Measurements from ENCODE around the gene MTA2. TPM values are rescaled to one million over a fixed set of nuclear protein-coding genes. Genes with fewer than 3 reads are reported as not detected.

MTA2 gene
- total and polyA plus RNA-seq, 10 of the 15 experiments (the other 5 are each of a cell fraction or from before 2014, with no cell fraction given), result 6.7 to 201 (median 113) TPM

GRCh38 chr11:62577046-62577714 lies 24.5 kb downstream of the MTA2 start:
- Histone ChIP-seq H3K36me3 (ENCODE audit: control insufficient read depth in 2 of 2, insufficient read depth in 2 of 2, low read length in 1 of 2) (peaks cover 16 to 19% of the 10 kb centered on the region in 2 experiments; a peak in 3 of 4 replicates), H3K79me2 (ENCODE audit: control insufficient read depth, insufficient read depth, low read length) (peaks cover 25% of the 10 kb centered on the region), H3K27ac (ENCODE audit: control insufficient read depth, insufficient read depth) (no peak overlapping the region), H3K27me3 (replicated peaks in 1 of 2; ENCODE audit: control insufficient read depth in 2 of 2, insufficient read depth in 2 of 2, low read length in 1 of 2) (no peaks in the 10 kb centered on the region), H3K4me2 (ENCODE audit: control insufficient read depth, insufficient read depth) (no peak overlapping the region), H3K9ac (ENCODE audit: control insufficient read depth, insufficient read depth, low read length) (no peak overlapping the region), H4K20me1 (ENCODE audit: control insufficient read depth, insufficient read depth) (no peaks in the 10 kb centered on the region), H3K9me3 (replicated peaks; ENCODE audit: control insufficient read depth, insufficient read depth, low read length) (no peaks in the 10 kb centered on the region), H3K4me1 (ENCODE audit: control insufficient read depth, insufficient read depth, low read length) (peaks cover 5% of the 10 kb centered on the region; the same call in 1 of the 2 replicates), H3K4me3 (no peak overlapping the region), H2AFZ (ENCODE audit: control insufficient read depth, low read depth, low read length) (no peak overlapping the region)
- CTCF ChIA-PET, result interaction anchor here (1.0 kb wide), 1 partner anchor 16 kb away, joined by 3 read pairs; no protein-coding TSS in a partner anchor
- SMC1A ChIA-PET (ENCODE audit: uncharacterized antibody, unreplicated experiment), result interaction anchor here (1.2 kb wide), 1 partner anchor 116 kb away, joined by 3 read pairs; no protein-coding TSS in a partner anchor
- no peak for DNase-seq (ENCODE audit: low read depth, low spot score)
- POLR2A ChIA-PET, result interaction anchor here (0.7 to 1.2 kb wide), 3 partner anchors 14 to 716 kb away, joined by 3 to 4 read pairs (median 4); partner anchors contain the start of gene TUT1
- 89% methylated on average over 12 of the region's 12 CpGs for WGBS (ENCODE audit: insufficient coverage, insufficient replicate concordance, low lambda C conversion rate, missing lambda C conversion rate)
- TF ChIP-seq PKNOX1 (IDR thresholded peaks at IDR 0.05) (no peak), PAX8 (IDR thresholded peaks at IDR 0.05) (no peak), CHD2 (IDR thresholded peaks at IDR 0.05; ENCODE audit: borderline replicate concordance, low read depth, low read length) (no peak), MXI1 (IDR thresholded peaks at IDR 0.05; ENCODE audit: low read depth, low read length) (no peak), SMARCA5 (IDR thresholded peaks at IDR 0.05) (no peak), NFIC (IDR thresholded peaks at IDR 0.05; ENCODE audit: low read depth, low read length) (no peak), ZBTB40 (IDR thresholded peaks at IDR 0.05; ENCODE audit: borderline replicate concordance) (no peak), ELK1 (IDR thresholded peaks at IDR 0.05; ENCODE audit: low read depth, low read length) (no peak), MTA3 (IDR thresholded peaks at IDR 0.05; ENCODE audit: borderline replicate concordance, low read length) (no peak), POU2F2 (IDR thresholded peaks at IDR 0.05; ENCODE audit: borderline replicate concordance, low read depth, low read length) (no peak), MEF2A (IDR thresholded peaks at IDR 0.05; ENCODE audit: insufficient read depth, low read depth, low read length) (no peak), CHD1 (IDR thresholded peaks at IDR 0.05; ENCODE audit: low read depth, low read length) (no peak), IRF4 (IDR thresholded peaks at IDR 0.05; ENCODE audit: low read depth, low read length) (no peak), FOS (IDR thresholded peaks at IDR 0.05; ENCODE audit: borderline replicate concordance, extremely low read depth, insufficient read length) (no peak), ZNF217 (IDR thresholded peaks at IDR 0.05) (no peak), HDGF (IDR thresholded peaks at IDR 0.05) (no peak), KAT2A (conservative IDR thresholded peaks at IDR 0.05; ENCODE audit: control insufficient read depth, low read depth, low read length) (no peak), RCOR1 (conservative IDR thresholded peaks at IDR 0.05; ENCODE audit: low read depth, low read length) (no peak), NR2F1 (conservative IDR thresholded peaks at IDR 0.05) (no peak)
- intact Hi-C loops (cut with micrococcal nuclease; ENCODE audit: unreplicated experiment) (no loop called here), in situ Hi-C loops (cut with MboI) (no loop called here)
- BruUV-seq (replicated peaks), result no TSS peak
- no peak for ATAC-seq
- FAIRE-seq, result no peak
- RAD21 ChIA-PET (ENCODE audit: unreplicated experiment), result interaction anchor here (0.7 kb wide), 1 partner anchor 117 kb away, joined by 3 read pairs; no protein-coding TSS in a partner anchor

Data from GM12878 (cell line).